DOHH2 (cell line): Measurements from ENCODE around the gene MACROD1.

Source experiments
- EZH2phosphoT487 ChIP-seq: fragments of 200-600 bp; sonication (generic); IDR thresholded peaks from 2 replicates; pipeline ENCODE4 v1.6.1; 2017; ENCODE audit warnings: borderline replicate concordance, mild to moderate bottlenecking, antibody characterized with exemption, low read length, moderate library complexity, mixed read lengths
- TF ChIP-seq, protein P1 (sequence below): fragments of 200-600 bp; sonication (generic); IDR thresholded peaks from one replicate; pipeline ENCODE4 v1.5.1; 2014; ENCODE audit warnings: antibody characterized with exemption, mild to moderate bottlenecking, low read depth, low read length; ENCODE audit not compliant: poor library complexity, severe bottlenecking

- TF ChIP-seq, protein P1, sequence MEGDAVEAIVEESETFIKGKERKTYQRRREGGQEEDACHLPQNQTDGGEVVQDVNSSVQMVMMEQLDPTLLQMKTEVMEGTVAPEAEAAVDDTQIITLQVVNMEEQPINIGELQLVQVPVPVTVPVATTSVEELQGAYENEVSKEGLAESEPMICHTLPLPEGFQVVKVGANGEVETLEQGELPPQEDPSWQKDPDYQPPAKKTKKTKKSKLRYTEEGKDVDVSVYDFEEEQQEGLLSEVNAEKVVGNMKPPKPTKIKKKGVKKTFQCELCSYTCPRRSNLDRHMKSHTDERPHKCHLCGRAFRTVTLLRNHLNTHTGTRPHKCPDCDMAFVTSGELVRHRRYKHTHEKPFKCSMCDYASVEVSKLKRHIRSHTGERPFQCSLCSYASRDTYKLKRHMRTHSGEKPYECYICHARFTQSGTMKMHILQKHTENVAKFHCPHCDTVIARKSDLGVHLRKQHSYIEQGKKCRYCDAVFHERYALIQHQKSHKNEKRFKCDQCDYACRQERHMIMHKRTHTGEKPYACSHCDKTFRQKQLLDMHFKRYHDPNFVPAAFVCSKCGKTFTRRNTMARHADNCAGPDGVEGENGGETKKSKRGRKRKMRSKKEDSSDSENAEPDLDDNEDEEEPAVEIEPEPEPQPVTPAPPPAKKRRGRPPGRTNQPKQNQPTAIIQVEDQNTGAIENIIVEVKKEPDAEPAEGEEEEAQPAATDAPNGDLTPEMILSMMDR = no peak
- no peak for TF ChIP-seq EZH2phosphoT487
These were observed 27.5 kb downstream of the MACROD1 start for GRCh38 chr11:64138398-64138797.
